Neuronal stem cell (in vitro differentiated cells): ENCODE data around the gene BANF1.
A peak's percentile ranks its signal among the peaks of the same experiment; 100 is the strongest.
"Not testable (repeated sequence)": the region's sequence is repeated elsewhere in the genome, so short reads cannot be mapped to it uniquely, and the experiment has no call there.

Source experiments
- DNase-seq: peaks from one replicate; pipeline ENCODE4 v3.0.0-alpha.2; 2013; ENCODE audit warnings: low spot score
- H2AFZ ChIP-seq: one replicate; pipeline ENCODE4 v1.6.1; 2013; ENCODE audit warnings: mild to moderate bottlenecking, low read length, inconsistent platforms
- H2AK5ac ChIP-seq: 2 replicates; pipeline ENCODE4 v1.6.1; 2013; ENCODE audit warnings: low read depth, mild to moderate bottlenecking, inconsistent platforms, low read length, moderate library complexity, mixed read lengths
- H2BK120ac ChIP-seq: 2 replicates; pipeline ENCODE4 v1.6.1; 2013; ENCODE audit warnings: low read depth, mild to moderate bottlenecking, inconsistent platforms, low read length, moderate library complexity, mixed read lengths
- H2BK12ac ChIP-seq: one replicate; pipeline ENCODE4 v1.6.1; 2013; ENCODE audit warnings: low read length, inconsistent platforms
- H2BK15ac ChIP-seq: 2 replicates; pipeline ENCODE4 v1.6.1; 2013; ENCODE audit warnings: mild to moderate bottlenecking, low read length, inconsistent platforms, mixed read lengths
- H2BK5ac ChIP-seq: one replicate; pipeline ENCODE4 v1.6.1; 2013; ENCODE audit warnings: inconsistent platforms, mild to moderate bottlenecking, low read length, moderate library complexity
- H3K14ac ChIP-seq: one replicate; pipeline ENCODE4 v1.6.1; 2013; ENCODE audit warnings: low read length, inconsistent platforms
- H3K18ac ChIP-seq: 2 replicates; pipeline ENCODE4 v1.6.1; 2013; ENCODE audit warnings: low read length, inconsistent platforms
- H3K23ac ChIP-seq: 2 replicates; pipeline ENCODE4 v1.6.1; 2013; ENCODE audit warnings: low read depth, mild to moderate bottlenecking, mixed read lengths, low read length, inconsistent platforms; ENCODE audit not compliant: poor library complexity
- H3K27ac ChIP-seq: replicated peaks from 3 replicates; pipeline ENCODE4 v1.5.1; 2013; ENCODE audit warnings: low read length, inconsistent platforms
- H3K27me3 ChIP-seq, 3 experiments: 2 replicates each; pipeline ENCODE4 v1.6.1; 2013; ENCODE audit warnings: low read length in 3 of 3, mild to moderate bottlenecking in 2 of 3, inconsistent platforms in 1 of 3, low read depth in 1 of 3, mixed read lengths in 1 of 3, moderate library complexity in 1 of 3; ENCODE audit not compliant: control insufficient read depth in 3 of 3, insufficient read depth in 3 of 3
- H3K36me3 ChIP-seq, 2 donors: replicated peaks in 1 of 2; 2 replicates each; pipeline ENCODE4 v1.6.1; 2013; ENCODE audit warnings: low read length in 2 of 2; ENCODE audit not compliant: control insufficient read depth in 2 of 2, insufficient read depth in 2 of 2
- H3K4ac ChIP-seq: 2 replicates; pipeline ENCODE4 v1.6.1; 2013; ENCODE audit warnings: inconsistent platforms, mild to moderate bottlenecking, low read length, moderate library complexity
- H3K4me1 ChIP-seq, 2 donors: 1 replicate in 1 of 2; 2 replicates in 1 of 2; pipeline ENCODE4 v1.6.1; 2013; ENCODE audit warnings: low read length in 2 of 2, low read depth in 1 of 2; ENCODE audit not compliant: control insufficient read depth in 2 of 2, insufficient read depth in 1 of 2
- H3K4me2 ChIP-seq: one replicate; pipeline ENCODE4 v1.6.1; 2013; ENCODE audit warnings: mild to moderate bottlenecking, low read length, inconsistent platforms; ENCODE audit not compliant: insufficient read depth, poor library complexity, severe bottlenecking
- H3K4me3 ChIP-seq, 2 donors: 2 replicates each; pipeline ENCODE4 v1.5.1; 2013; ENCODE audit warnings: low read length in 2 of 2, mild to moderate bottlenecking in 2 of 2, inconsistent platforms in 1 of 2, moderate library complexity in 1 of 2
- H3K79me1 ChIP-seq: one replicate; pipeline ENCODE4 v1.6.1; 2013; ENCODE audit warnings: low read depth, mild to moderate bottlenecking, inconsistent platforms, low read length, moderate library complexity
- H3K9ac ChIP-seq: one replicate; pipeline ENCODE4 v1.6.1; 2013; ENCODE audit warnings: mild to moderate bottlenecking, low read depth, low read length, inconsistent platforms; ENCODE audit not compliant: poor library complexity
- H3K9me3 ChIP-seq, 2 donors: replicated peaks in 1 of 2; 2 replicates each; pipeline versions ENCODE3 to v1.6.1; 2013; ENCODE audit warnings: low read length in 2 of 2, mild to moderate bottlenecking in 2 of 2, inconsistent platforms in 1 of 2, low read depth in 1 of 2, mixed read lengths in 1 of 2, moderate library complexity in 1 of 2; ENCODE audit not compliant: control insufficient read depth in 2 of 2, insufficient read depth in 1 of 2
- H4K8ac ChIP-seq: one replicate; pipeline ENCODE4 v1.6.1; 2013; ENCODE audit warnings: low read depth, mild to moderate bottlenecking, inconsistent platforms, low read length, moderate library complexity
- H4K91ac ChIP-seq: one replicate; pipeline ENCODE4 v1.6.1; 2013; ENCODE audit warnings: low read length, low read depth, mild to moderate bottlenecking, inconsistent platforms; ENCODE audit not compliant: poor library complexity
- WGBS, 2 donors: extraction: QIAGEN DNeasy Blood & Tissue Kit; methylation state at CpG; one replicate each; pipeline ENCODE4 v1.1.7; 2013; ENCODE audit warnings: missing lambda C conversion rate in 2 of 2, mixed read lengths in 1 of 2; ENCODE audit not compliant: insufficient read length in 2 of 2, insufficient replicate concordance in 1 of 2; ENCODE audit errors: extremely low coverage in 2 of 2; 5-methylcytosine and 5-hydroxymethylcytosine counted together

BANF1 gene

GRCh38 chr11:66008095-66008467, 5.8 kb downstream of the BANF1 start:
- Histone ChIP-seq H3K4me2 (no peak overlapping the region), H2AK5ac (no peak overlapping the region), H4K91ac (no peak overlapping the region), H2BK5ac (no peak overlapping the region), H3K18ac (no peak overlapping the region), H3K4me3 (no peak overlapping the region), H3K23ac (no peak overlapping the region), H2BK12ac (no peak overlapping the region), H3K27me3 (peaks cover 0 to 33% (median 16%) of the 10 kb centered on the region in 3 experiments), H2AFZ (no peak overlapping the region), H3K27ac (no peak overlapping the region), H3K79me1 (peaks cover 5% of the 10 kb centered on the region), H3K9me3 (peaks cover 0 to 2% of the 10 kb centered on the region in 2 donors), H3K9ac (no peak overlapping the region), H2BK15ac (no peak overlapping the region), H3K14ac (no peak overlapping the region), H2BK120ac (no peak overlapping the region), H3K36me3 (peaks cover 19 to 28% of the 10 kb centered on the region in 2 donors), H4K8ac (no peak overlapping the region), H3K4ac (no peak overlapping the region), H3K4me1 (peaks cover 10 to 11% of the 10 kb centered on the region in 2 donors)
- no CpG with 5 or more reads among the region's 2 CpGs for WGBS, 2 donors
- DNase-seq = no peak

- H3K79me1 ChIP-seq = peaks cover 5% of the 10 kb centered on the region
- H2BK5ac ChIP-seq = no peak overlapping the region
- H4K8ac ChIP-seq = no peak overlapping the region
- no peak overlapping the region for H3K4me3 ChIP-seq
- no peak overlapping the region for H2BK12ac ChIP-seq
- H3K4ac ChIP-seq = no peak overlapping the region
- H3K9ac ChIP-seq = no peak overlapping the region
- no peak overlapping the region for H2BK120ac ChIP-seq
- DNase-seq = no peak
- peaks cover 0 to 38% (median 20%) of the 10 kb centered on the region in 3 experiments for H3K27me3 ChIP-seq
- H3K23ac ChIP-seq = no peak overlapping the region
- H3K4me2 ChIP-seq = no peak overlapping the region
- H3K27ac ChIP-seq = no peak overlapping the region
- WGBS, 2 donors = no CpG with 5 or more reads among the region's 10 CpGs
- peak overlapping the region; percentile 78 for H2AFZ ChIP-seq
- no peak overlapping the region for H3K14ac ChIP-seq
- H3K4me1 ChIP-seq = peaks cover 5 to 7% of the 10 kb centered on the region in 2 donors
- no peak overlapping the region for H2BK15ac ChIP-seq
- H3K18ac ChIP-seq = no peak overlapping the region
- H4K91ac ChIP-seq = no peak overlapping the region
- H3K9me3 ChIP-seq = peaks cover 0 to 2% of the 10 kb centered on the region in 2 donors
- H2AK5ac ChIP-seq = no peak overlapping the region
- peaks cover 16 to 24% of the 10 kb centered on the region in 2 donors for H3K36me3 ChIP-seq
Measured at GRCh38 chr11:66008468-66009101, 6.3 kb downstream of the BANF1 start.

- H3K9ac ChIP-seq, H2AFZ ChIP-seq, H2BK12ac ChIP-seq, H3K14ac ChIP-seq, H4K8ac ChIP-seq, H2BK5ac ChIP-seq, H3K27ac ChIP-seq, H3K4me3 ChIP-seq, H2BK15ac ChIP-seq, H4K91ac ChIP-seq, H3K4me2 ChIP-seq, H2BK120ac ChIP-seq, H3K23ac ChIP-seq, H3K4me1 ChIP-seq, DNase-seq, H3K9me3 ChIP-seq, H3K18ac ChIP-seq, H3K4ac ChIP-seq, H2AK5ac ChIP-seq, H3K79me1 ChIP-seq: not testable (repeated sequence)
- no CpG with 5 or more reads among the region's 4 CpGs for WGBS, 2 donors
- H3K27me3 ChIP-seq = peaks cover 0 to 48% (median 20%) of the 10 kb centered on the region in 3 experiments
- peaks cover 5 to 11% of the 10 kb centered on the region in 2 donors for H3K36me3 ChIP-seq
Measured at GRCh38 chr11:66010036-66010435, 7.7 kb downstream of the BANF1 start.

- no peak overlapping the region for H4K8ac ChIP-seq
- H3K23ac ChIP-seq = peak overlapping the region; percentile 49
- peaks cover 5 to 7% of the 10 kb centered on the region in 2 donors for H3K4me1 ChIP-seq
- H2AK5ac ChIP-seq = no peak overlapping the region
- H3K9ac ChIP-seq = peak overlapping the region; percentile 75
- H3K9me3 ChIP-seq = peaks cover 0 to 2% of the 10 kb centered on the region in 2 donors
- peak overlapping the region; percentile 71 for H2BK15ac ChIP-seq
- peaks cover 0 to 2% of the 10 kb centered on the region in 2 donors for H3K36me3 ChIP-seq
- H4K91ac ChIP-seq = no peak overlapping the region
- H2BK120ac ChIP-seq = no peak overlapping the region
- no peak overlapping the region for H2BK5ac ChIP-seq
- H3K18ac ChIP-seq = peak overlapping the region; percentile 83
- H3K27me3 ChIP-seq = peaks cover 0 to 60% (median 20%) of the 10 kb centered on the region in 3 experiments
- WGBS, 2 donors = no CpG with 5 or more reads among the region's 14 CpGs
- no peak for DNase-seq
- H3K4me2 ChIP-seq = peak overlapping the region; percentile 0
- no peaks in the 10 kb centered on the region for H3K79me1 ChIP-seq
- peak overlapping the region in 1 of 2 donors; percentile 18 for H3K4me3 ChIP-seq
- H2BK12ac ChIP-seq = no peak overlapping the region
- H3K27ac ChIP-seq = no peak overlapping the region
- peak overlapping the region; percentile 12 for H3K14ac ChIP-seq
- peak overlapping the region; percentile 63 for H2AFZ ChIP-seq
- no peak overlapping the region for H3K4ac ChIP-seq
Measured at GRCh38 chr11:66011239-66011784, 9.0 kb downstream of the BANF1 start.
